Osteocyte (in vitro differentiated cells): Measurements from ENCODE around the gene VBP1. TPM values are rescaled to one million over a fixed set of nuclear protein-coding genes. Genes with fewer than 3 reads are reported as not detected.

Source experiments
- DNase-seq: peaks from one replicate; pipeline ENCODE4 v3.0.0; 2021; ENCODE audit warnings: mixed read lengths; ENCODE audit not compliant: unreplicated experiment; ENCODE audit errors: extremely low spot score
- H3K27ac Mint-ChIP-seq: one replicate; pipeline ENCODE4 v1.8.0; 2021; ENCODE audit warnings: mild to moderate bottlenecking, mixed read lengths; ENCODE audit not compliant: unreplicated experiment
- H3K27me3 Mint-ChIP-seq: one replicate; pipeline ENCODE4 v1.8.0; 2021; ENCODE audit warnings: mixed read lengths; ENCODE audit not compliant: unreplicated experiment
- H3K36me3 Mint-ChIP-seq: one replicate; pipeline ENCODE4 v1.8.0; 2021; ENCODE audit warnings: mixed read lengths; ENCODE audit not compliant: unreplicated experiment
- H3K4me1 Mint-ChIP-seq: one replicate; pipeline ENCODE4 v1.8.0; 2021; ENCODE audit warnings: mixed read lengths; ENCODE audit not compliant: unreplicated experiment
- H3K4me3 Mint-ChIP-seq: one replicate; pipeline ENCODE4 v1.8.0; 2021; ENCODE audit warnings: mild to moderate bottlenecking, moderate library complexity, mixed read lengths; ENCODE audit not compliant: unreplicated experiment
- H3K9me3 Mint-ChIP-seq: one replicate; pipeline ENCODE4 v1.8.0; 2021; ENCODE audit warnings: mixed read lengths; ENCODE audit not compliant: unreplicated experiment
- total RNA-seq: library from RNA; stranded (reverse); gene quantifications from 2 replicates; pipeline ENCODE4 v1.2.1, GENCODE V29; 2021
- TF ChIP-seq, protein P1 (sequence below): fragments of 200-600 bp; sonication (generic); IDR thresholded peaks from 2 replicates; pipeline ENCODE4 v1.5.0; 2021; ENCODE audit warnings: antibody characterized with exemption, mild to moderate bottlenecking, moderate library complexity

VBP1 gene
- total RNA-seq, 1 donor from 2014 or later, result 34.8 TPM

DNA sequence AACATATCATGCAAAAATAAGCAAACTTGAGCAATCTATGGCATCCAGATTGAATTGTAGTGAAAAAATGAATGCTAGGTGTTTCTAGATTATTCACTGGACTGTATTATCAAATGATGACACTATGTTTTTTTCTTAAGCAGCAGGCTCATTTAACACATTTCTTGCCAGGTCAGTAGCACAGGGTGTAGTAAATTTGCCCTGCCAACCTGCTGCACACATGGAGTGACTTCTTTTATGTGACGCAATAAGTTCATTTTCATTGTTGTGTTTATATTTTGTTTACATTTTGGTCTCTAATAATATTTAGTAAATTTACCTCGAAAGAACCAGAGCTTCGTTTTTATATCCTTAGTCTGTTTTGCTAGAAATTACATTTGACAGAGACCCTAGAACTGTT lies 9.5 kb downstream of the VBP1 start:
- TF ChIP-seq, protein P1, sequence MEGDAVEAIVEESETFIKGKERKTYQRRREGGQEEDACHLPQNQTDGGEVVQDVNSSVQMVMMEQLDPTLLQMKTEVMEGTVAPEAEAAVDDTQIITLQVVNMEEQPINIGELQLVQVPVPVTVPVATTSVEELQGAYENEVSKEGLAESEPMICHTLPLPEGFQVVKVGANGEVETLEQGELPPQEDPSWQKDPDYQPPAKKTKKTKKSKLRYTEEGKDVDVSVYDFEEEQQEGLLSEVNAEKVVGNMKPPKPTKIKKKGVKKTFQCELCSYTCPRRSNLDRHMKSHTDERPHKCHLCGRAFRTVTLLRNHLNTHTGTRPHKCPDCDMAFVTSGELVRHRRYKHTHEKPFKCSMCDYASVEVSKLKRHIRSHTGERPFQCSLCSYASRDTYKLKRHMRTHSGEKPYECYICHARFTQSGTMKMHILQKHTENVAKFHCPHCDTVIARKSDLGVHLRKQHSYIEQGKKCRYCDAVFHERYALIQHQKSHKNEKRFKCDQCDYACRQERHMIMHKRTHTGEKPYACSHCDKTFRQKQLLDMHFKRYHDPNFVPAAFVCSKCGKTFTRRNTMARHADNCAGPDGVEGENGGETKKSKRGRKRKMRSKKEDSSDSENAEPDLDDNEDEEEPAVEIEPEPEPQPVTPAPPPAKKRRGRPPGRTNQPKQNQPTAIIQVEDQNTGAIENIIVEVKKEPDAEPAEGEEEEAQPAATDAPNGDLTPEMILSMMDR, result no peak
- H3K9me3 Mint-ChIP-seq, result no peaks in the 10 kb centered on the region
- H3K27me3 Mint-ChIP-seq, result no peaks in the 10 kb centered on the region
- DNase-seq, result no peak
- peaks cover 9% of the 10 kb centered on the region for H3K4me1 Mint-ChIP-seq
- H3K36me3 Mint-ChIP-seq, result peaks cover 15% of the 10 kb centered on the region
- H3K27ac Mint-ChIP-seq, result no peak overlapping the region
- no peak overlapping the region for H3K4me3 Mint-ChIP-seq

DNA sequence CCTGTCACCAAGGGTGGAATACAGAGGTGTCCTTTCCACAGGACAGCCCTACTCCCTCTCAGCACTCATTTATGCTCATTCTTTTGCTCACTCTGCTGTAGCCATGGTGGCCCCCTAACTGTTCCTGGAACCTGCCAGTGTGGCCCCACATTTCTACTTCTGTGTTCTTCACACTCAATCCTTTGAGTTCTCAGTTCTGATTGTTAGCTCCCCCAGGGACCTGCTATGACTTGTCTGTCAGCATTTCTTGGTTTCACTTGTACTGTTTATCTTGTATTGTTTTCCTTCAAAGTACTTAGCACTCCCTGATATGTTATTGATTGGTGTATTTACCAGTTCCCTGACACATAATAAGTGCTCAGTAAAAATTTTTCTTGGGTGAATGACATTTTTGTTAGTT lies 14.9 kb downstream of the VBP1 start:
- Mint-ChIP-seq H3K27me3 (no peaks in the 10 kb centered on the region), H3K36me3 (peaks cover 21% of the 10 kb centered on the region), H3K4me3 (no peak overlapping the region), H3K9me3 (peaks cover 4% of the 10 kb centered on the region), H3K27ac (no peak overlapping the region), H3K4me1 (peaks cover 13% of the 10 kb centered on the region)
- no peak for DNase-seq
- TF ChIP-seq, protein P1, result no peak

DNA sequence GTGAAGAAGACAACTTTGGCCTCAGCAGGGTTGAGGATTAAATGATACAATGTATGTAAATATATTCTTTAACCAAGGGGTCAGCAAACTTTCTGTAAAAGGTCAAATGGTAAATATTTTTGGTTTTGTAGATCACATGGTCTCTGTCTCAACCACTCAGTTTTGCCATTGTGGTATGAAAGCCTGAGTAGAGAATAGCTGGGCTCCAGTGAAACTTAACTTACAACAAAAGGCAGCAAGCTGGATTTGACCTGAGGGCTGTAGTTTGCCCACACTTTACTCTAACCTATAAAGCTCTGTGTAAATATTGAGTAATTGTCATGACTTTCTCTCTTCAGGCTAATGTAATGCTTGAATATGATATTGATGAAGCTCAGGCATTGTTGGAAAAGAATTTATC lies 19.6 kb downstream of the VBP1 start:
- Mint-ChIP-seq H3K4me3 (no peak overlapping the region), H3K9me3 (peaks cover 4% of the 10 kb centered on the region)

DNA sequence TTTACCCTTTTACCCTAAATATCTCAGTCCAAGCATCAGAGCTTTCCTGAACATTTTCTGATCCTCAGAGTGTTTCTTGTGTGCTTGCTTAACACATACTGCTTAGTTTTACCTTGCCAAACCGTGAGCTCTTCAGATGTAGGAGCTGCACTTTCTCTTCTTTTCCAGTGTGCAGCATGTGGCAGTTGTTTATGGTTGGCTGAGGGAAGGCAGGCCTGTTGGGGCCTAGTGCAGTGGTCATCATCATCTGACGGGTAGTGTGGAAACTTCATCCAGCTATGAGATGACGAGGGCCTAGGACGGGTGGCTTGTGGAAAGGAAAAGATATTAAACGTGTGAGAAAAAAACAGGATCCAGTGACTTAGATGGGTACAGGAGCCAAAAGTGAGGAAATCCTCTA lies 21.5 kb downstream of the VBP1 start:
- Mint-ChIP-seq H3K36me3 (peaks cover 17% of the 10 kb centered on the region), H3K27ac (no peak overlapping the region), H3K9me3 (peaks cover 4% of the 10 kb centered on the region), H3K4me3 (no peak overlapping the region), H3K4me1 (peaks cover 4% of the 10 kb centered on the region), H3K27me3 (no peaks in the 10 kb centered on the region)
- TF ChIP-seq, protein P1, result no peak
- no peak for DNase-seq

More for the DNA sequence above, 19.6 kb downstream of the VBP1 start:
- peaks cover 22% of the 10 kb centered on the region for H3K36me3 Mint-ChIP-seq
- no peaks in the 10 kb centered on the region for H3K27me3 Mint-ChIP-seq
- H3K4me1 Mint-ChIP-seq, result peaks cover 4% of the 10 kb centered on the region
- no peak for DNase-seq
- H3K27ac Mint-ChIP-seq, result no peak overlapping the region
- TF ChIP-seq, protein P1, result no peak

DNA sequence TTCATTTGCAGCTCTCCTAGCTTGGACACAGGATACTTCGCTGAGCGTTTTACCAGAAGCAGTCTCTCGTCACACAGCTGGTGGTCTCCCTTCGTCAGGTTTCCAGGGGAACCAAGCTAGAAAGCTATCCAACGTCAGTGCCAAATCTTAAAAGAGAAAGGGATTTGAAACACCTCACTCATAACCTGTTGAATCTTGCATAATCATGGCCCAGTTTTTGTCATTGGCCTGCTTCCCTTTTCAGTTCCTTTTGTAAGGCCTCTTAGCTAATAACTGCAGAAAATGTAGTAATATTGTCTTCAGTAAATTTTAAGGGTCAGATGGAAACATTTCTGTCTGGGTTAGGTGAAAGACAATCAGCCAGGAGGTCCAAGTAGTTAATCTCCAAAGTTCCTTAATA lies 26.0 kb downstream of the VBP1 start:
- Mint-ChIP-seq H3K9me3 (peaks cover 16% of the 10 kb centered on the region), H3K27me3 (no peaks in the 10 kb centered on the region), H3K36me3 (peaks cover 7% of the 10 kb centered on the region), H3K27ac (no peak overlapping the region), H3K4me3 (no peak overlapping the region), H3K4me1 (no peaks in the 10 kb centered on the region)
- no peak for DNase-seq
- TF ChIP-seq, protein P1, result no peak
